LNCaP clone FGC (cell line): ENCODE measurements around the gene VSTM2L.

Experiments
- DNase-seq: peaks from one replicate; pipeline ENCODE4 v3.0.0-alpha.2; 2011; ENCODE audit warnings: low read depth
- H3K4me3 ChIP-seq: 2 replicates; pipeline ENCODE4 v1.5.1; 2011; ENCODE audit warnings: mild to moderate bottlenecking, low read depth, low read length, control low read depth
- CTCF ChIP-seq: IDR thresholded peaks from 2 replicates; pipeline ENCODE4 v1.5.1; 2012; ENCODE audit warnings: mild to moderate bottlenecking; ENCODE audit not compliant: control insufficient read depth, insufficient read depth; ENCODE audit errors: extremely low read depth

VSTM2L gene

GRCh38 chr20:37994512-37994911 is 91.6 kb downstream of the VSTM2L start:
- TF ChIP-seq CTCF: no peak
- DNase-seq: no peak
- H3K4me3 ChIP-seq: no peak overlapping the region
